HG02759 (cell line): ENCODE data around the gene SLC35G1.
A peak's percentile ranks its signal among the peaks of the same experiment; 100 is the strongest.

Experiments
- ATAC-seq: cut with Tn5 transposase; IDR thresholded peaks from one replicate; pipeline ENCODE4 v1.9.1; 2021; ENCODE audit warnings: mild to moderate bottlenecking, moderate library complexity; ENCODE audit not compliant: unreplicated experiment

The SLC35G1 gene, protein sequence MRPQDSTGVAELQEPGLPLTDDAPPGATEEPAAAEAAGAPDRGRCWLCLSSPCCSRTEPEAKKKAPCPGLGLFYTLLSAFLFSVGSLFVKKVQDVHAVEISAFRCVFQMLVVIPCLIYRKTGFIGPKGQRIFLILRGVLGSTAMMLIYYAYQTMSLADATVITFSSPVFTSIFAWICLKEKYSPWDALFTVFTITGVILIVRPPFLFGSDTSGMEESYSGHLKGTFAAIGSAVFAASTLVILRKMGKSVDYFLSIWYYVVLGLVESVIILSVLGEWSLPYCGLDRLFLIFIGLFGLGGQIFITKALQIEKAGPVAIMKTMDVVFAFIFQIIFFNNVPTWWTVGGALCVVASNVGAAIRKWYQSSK

GRCh38 chr10:93893646-93894515 lies at the start of gene SLC35G1:
Gene SLC35G1 (plus strand): TSS chr10:93893978. CDS start chr10:93894034, 56 bp downstream.
- peak; percentile 96 for ATAC-seq

- no peak for ATAC-seq
Observed at GRCh38 chr10:93844979-93845626, 48.7 kb upstream of the SLC35G1 start.

DNA sequence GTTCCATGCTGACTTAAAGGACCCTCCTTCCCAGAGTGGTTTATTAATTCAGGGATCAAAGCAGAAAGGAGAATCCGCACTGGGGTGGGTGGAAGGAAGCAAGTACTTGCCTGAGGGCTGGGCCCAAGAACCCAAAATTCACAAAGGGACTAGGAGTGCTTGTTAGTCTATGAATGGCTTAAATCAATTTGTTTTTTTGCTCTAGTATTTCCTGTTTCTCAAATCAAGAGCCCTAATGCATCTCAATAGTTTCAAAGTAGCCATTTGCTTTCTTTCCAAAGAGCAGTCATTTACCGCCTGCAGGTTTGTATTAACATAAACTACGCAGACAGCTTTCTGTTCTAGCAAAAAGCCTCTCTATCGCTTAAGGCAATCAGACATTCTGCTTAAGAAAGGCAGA lies 44.2 kb upstream of the SLC35G1 start:
- no peak for ATAC-seq

DNA sequence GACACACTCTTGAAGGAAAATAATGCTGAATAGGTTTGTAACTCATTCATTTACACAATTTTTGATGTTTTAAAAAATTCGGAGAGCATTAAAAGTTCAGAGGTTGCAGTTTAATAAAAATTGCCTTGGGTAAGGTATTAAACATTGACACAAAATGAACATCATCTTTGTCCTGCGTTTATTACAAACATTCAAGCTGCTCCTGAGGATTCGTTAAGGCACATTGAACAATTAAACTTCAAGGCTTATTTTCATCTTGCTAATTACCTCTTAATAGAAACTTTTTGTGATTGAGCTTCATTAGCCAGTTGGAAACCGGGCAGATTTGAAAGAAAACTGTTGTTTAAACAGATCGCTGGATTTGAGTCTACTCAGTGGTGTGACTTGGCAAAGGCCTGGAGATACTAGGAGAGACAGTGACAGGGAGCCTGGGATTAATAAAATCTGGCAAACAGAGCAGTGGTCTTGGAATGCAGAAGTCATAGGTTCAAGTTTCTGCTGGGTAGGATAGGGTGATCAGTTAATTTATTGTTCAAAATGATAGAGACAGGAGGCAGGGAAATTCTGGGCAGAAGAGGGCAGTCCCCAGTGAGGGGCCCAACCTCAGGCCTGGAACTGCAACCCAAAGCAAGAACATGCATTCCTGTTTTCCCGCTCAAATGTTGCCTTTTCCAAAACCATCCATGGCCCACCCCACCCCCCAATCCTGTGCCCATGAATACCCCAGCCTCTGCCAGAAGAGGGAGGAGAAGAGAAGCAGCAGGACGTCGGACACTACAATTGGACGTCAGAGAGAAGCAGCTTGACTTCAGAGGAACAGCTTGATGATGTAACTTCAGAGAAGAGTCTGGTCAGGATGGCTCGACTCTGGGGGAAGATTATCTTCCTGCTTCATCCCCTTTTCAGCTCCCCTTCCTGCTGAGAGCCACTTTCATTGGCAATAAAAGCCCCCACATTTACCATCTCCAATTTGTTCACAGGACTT lies 43.5 kb upstream of the SLC35G1 start:
- ATAC-seq = no peak

DNA sequence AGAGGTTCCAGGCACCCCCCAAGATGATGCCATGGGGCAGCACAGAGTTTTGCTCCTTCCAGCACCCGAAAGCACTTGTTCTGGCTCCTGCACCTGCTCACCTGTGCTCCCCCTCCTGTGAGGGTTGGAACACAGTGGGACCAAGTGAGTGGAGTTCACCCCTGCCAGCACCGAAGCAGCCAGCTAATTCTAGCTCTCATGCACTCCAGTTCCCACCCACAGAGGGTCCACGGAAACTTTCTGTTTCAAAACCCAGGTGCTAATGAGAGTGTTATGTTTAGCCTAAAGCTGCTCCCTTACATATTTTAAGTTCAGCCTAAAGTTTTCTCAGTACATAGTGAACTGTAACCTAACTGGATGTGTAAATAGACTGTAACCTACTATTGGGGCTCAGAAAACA lies 42.6 kb upstream of the SLC35G1 start:
- ATAC-seq = no peak

DNA sequence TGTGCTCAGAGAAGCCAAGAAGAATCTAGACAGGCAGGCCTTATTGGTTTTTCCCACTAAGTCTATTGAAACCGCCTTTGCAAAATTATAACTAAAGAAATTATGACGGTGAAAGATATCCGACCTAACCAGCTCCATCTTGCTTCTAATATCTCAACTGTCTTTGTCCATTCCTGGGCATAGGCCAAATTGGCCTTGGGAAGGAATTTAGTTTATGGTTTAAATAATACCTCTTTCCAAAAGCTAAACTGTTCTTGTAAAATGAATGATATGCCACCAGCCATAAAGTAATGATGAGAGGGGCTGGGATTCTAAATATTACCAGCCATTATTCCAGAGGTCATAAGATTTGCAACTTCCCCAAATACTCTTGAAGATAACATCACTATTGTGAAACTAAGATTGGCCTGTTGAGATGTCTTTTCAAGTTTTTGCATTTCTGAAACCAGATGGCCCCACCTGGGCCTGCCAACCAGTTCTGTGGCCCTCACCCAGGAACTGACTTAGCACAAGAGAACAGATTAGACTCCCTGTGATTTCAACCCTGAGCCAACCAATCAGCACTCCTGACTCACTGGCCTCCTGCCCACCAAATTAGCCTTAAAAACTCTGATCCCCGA lies 41.2 kb upstream of the SLC35G1 start:
- ATAC-seq = no peak

GRCh38 chr10:93854975-93855374 lies 38.8 kb upstream of the SLC35G1 start:
- ATAC-seq = no peak

DNA sequence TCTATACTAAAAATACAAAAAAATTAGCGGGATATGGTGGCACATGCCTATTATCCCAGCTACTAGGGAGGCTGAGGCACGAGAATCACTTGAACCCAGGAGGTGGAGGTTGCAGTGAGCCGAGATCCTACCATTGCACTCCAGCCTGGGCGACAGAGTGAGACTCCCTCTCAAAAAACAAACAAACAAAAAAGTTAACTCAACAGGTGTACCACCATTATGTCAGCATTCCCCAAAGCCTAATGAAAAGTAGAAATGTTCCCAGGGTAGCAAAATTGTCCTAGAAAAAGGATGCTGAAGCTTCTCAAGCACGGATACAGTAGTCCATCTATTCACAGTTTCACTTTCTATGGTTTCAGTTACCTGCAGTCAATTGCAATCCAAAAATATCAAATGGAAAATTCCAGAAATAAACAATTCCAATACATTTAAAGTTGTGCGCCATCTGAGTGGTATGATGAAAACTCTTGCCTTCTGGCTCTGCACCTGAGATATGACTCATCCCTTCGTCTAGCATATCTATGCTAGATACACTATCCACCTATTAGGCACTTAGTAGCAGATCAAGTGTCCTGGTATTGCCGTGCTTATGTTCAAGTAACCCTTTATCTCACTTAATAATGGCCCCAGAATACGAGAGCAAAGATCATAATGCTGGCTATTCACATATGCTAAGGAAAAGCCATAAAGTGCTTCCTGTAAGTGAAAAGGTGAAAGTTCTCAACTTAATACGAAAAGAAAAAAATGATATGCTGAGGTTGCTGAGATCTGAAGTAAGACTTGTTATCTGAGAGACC lies 37.2 kb upstream of the SLC35G1 start:
- no peak for ATAC-seq

GRCh38 chr10:93859049-93859655 lies 34.6 kb upstream of the SLC35G1 start:
- ATAC-seq = no peak

DNA sequence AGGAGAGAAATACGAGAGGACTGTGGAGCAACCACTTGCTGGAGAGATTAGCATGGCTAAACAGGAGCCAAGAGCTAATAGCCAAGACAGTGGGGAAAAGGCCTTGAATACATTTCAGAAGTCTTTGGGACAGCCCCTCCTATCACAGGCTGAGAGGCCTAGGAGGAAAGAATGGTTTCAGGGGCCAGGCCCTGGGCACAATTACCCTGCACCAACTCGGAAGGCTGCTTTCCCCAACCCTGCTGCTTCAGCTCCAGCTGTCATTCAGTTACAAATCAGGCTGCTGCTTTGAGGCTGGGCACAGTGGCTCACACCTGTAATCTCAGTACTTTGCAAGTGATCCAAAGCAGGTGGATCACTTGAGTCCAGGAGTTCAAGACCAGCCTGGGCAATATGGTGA lies 32.0 kb upstream of the SLC35G1 start:
- no peak for ATAC-seq

GRCh38 chr10:93865794-93866425 lies 27.9 kb upstream of the SLC35G1 start:
- no peak for ATAC-seq

DNA sequence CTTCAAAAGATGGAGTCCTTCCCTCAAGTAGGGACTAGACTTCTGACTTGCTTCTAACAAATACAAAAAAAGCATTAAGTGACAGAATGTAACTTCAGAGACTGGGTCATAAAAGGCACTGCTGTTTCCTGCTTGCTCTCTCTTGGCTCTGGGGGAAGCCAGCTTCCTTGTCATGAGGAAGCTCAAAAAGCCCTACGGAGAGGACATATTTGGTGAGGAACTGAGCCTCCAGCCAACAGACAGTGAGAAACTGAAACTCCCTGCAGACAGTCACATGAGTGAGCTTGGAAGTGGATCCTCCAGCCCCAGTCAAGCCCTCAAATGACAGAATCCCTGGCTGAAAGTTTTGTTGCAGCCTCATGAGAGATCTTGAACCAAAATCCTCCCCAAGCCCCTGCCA lies 26.3 kb upstream of the SLC35G1 start:
- ATAC-seq = no peak

- no peak for ATAC-seq
Observed at GRCh38 chr10:93871671-93872204, 22.0 kb upstream of the SLC35G1 start.

GRCh38 chr10:93872375-93873158 lies 21.2 kb upstream of the SLC35G1 start:
- ATAC-seq = no peak

GRCh38 chr10:93873420-93874115 lies 20.2 kb upstream of the SLC35G1 start:
- no peak for ATAC-seq

GRCh38 chr10:93874309-93875031 lies 19.3 kb upstream of the SLC35G1 start:
- no peak for ATAC-seq
